GM10248 (cell line): Measurements from ENCODE around the gene SLC34A1.

ENCODE experiments used
- CTCF ChIA-PET: fragments of 300-600 bp; sonication (Branson Sonifier 250); formaldehyde crosslinking; extraction: SDS; loops from one replicate; lab custom pipeline; 2021; ENCODE audit warnings: antibody characterized with exemption; lab: Yijun Ruan, JAX
- POLR2A ChIA-PET: fragments of 350-650 bp; sonication (Branson Sonifier 250); formaldehyde crosslinking; extraction: SDS; loops from one replicate; lab custom pipeline; 2020; ENCODE audit warnings: antibody characterized with exemption; lab: Yijun Ruan, JAX
- DNase-seq: peaks from one replicate; pipeline ENCODE4 v3.0.0; 2012; ENCODE audit errors: extremely low spot score
- TF ChIP-seq, protein P1 (sequence below): IDR thresholded peaks from 2 replicates; pipeline ENCODE4 v1.5.1; 2012; ENCODE audit warnings: mild to moderate bottlenecking, low read depth; ENCODE audit errors: extremely low read depth, missing control alignments, control extremely low read depth

The SLC34A1 gene

DNA sequence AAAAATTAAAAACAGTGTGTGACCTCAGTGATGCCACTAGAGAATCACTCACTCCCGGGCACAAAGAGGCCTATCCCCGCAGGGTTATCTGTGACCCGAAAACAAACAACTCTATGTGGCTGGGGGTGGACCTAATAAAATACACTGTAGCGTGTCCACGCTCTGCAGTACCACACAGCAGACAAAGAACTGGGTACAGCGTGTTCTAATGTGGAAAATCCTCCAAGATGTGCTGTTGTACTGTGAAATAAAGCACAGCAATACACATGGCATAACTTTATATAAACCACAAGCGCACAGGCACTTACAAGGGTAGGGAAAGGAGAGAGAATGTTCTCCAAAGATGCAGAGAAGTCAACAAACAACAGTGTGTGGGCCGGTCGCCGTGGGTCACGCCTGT is 8.1 kb upstream of the SLC34A1 start:
- ChIA-PET CTCF (interaction anchor here (0.7 to 35.5 kb wide), 5 partner anchors 5 to 79 kb away, joined by 3 to 734 read pairs (median 14); partner anchors contain the start of genes LMAN2, RGS14 and SLC34A1), POLR2A (no interaction called here)
- DNase-seq, result no peak
- TF ChIP-seq, protein P1, sequence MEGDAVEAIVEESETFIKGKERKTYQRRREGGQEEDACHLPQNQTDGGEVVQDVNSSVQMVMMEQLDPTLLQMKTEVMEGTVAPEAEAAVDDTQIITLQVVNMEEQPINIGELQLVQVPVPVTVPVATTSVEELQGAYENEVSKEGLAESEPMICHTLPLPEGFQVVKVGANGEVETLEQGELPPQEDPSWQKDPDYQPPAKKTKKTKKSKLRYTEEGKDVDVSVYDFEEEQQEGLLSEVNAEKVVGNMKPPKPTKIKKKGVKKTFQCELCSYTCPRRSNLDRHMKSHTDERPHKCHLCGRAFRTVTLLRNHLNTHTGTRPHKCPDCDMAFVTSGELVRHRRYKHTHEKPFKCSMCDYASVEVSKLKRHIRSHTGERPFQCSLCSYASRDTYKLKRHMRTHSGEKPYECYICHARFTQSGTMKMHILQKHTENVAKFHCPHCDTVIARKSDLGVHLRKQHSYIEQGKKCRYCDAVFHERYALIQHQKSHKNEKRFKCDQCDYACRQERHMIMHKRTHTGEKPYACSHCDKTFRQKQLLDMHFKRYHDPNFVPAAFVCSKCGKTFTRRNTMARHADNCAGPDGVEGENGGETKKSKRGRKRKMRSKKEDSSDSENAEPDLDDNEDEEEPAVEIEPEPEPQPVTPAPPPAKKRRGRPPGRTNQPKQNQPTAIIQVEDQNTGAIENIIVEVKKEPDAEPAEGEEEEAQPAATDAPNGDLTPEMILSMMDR, result no peak

DNA sequence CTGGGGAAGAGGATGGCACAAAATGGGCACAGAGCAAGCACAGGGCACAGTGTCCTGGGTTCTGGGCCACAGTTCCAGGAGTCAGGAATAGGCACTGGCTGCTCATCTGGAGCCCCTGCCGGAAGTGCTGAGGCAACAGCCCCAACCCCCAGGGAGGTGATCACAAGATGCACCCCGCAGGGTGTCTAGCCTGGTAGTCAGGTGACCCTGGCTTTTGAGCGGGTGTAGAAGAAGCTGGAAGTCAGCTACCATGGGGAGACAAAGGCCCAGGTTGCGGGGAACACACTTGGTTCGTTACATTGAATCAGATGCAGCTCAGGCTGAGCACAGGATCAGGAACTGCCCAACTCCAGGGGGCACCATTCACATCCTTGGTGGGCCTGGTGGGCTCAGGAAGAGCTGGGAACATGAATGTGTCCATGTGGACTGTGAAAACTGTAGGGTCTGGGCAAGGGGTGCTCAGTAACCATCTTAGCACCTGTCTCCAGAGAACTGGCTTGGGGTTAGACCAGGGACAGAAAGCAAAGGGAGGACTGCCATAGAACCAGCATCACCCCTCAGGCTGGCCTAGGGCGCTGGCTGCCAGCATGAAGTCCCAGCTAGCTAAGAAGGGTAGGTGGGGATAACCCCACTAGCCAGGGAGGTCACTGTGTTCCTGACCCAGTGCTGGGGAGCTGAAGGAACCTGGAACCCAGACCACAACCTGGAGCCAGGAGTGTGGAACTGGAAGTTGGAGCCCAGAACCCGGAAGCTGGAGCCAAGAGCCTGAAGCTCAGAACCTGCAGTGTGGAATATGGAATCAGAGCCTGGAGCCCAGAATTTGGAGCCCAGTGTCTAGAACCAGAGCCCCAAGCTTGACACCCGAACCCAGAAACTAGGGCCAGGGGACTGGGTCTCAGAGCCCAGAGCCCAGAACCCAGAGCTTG is 6.1 kb upstream of the SLC34A1 start:
- TF ChIP-seq, protein P1, result no peak
- POLR2A ChIA-PET, result interaction anchor here (0.6 to 1.4 kb wide), 3 partner anchors 14 to 269 kb away, joined by 3 to 4 read pairs (median 3); no protein-coding TSS in a partner anchor
- CTCF ChIA-PET, result interaction anchor here (0.8 to 35.5 kb wide), 13 partner anchors 3 to 268 kb away, joined by 3 to 734 read pairs (median 5); partner anchors contain the start of genes LMAN2, RGS14 and SLC34A1
- DNase-seq, result no peak

DNA sequence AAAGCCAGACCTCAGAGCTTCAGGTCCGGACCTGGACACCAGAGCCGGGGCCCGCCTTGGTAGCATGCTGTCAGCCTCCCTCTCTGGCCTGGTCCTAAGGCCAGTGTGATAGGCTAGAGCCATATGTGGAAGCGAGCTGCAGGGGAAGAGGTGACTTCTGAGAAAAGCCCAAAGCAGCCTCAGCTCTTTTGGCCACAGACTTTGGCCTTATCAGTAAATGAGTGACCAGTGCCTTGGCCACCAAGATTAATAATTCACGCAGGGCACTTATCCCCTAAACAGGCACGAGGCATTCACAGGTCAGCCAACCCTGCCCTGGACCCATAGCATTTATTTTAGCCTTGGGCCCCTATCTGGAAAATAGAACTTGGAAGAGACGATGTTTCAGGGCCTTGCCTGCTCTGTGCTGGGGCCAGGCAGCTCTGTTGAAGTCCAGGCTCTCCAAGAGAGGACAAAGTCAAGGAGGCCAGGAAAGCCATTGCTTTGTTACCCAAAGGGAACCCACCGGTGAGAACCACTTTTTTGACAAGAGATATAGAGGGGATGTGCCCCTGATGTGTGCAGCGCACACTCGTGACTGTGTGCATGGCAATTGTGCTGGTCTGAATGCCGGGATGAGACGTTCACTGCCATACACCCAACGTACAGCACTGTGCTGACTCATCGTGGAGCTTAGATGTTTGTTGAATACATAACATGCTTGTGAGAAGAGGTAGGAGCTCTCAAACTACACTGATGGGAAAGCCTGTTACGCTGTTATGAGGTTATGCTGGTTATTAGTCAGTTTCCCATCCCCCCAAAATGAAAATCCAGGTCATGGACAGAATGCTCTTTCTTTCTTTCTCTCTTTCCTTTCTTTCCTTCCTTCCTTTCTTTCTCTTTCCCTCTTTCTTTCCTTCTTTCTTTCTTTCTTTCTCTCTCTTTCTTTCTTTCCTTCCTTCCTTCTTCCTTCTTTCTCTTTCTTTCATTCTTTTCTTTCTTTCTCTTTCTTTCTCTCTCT is 5.0 kb upstream of the SLC34A1 start:
- ChIA-PET CTCF (interaction anchor here (0.9 to 35.5 kb wide), 11 partner anchors 2 to 269 kb away, joined by 3 to 734 read pairs (median 6); partner anchors contain the start of genes LMAN2, RGS14 and SLC34A1), POLR2A (interaction anchor here (0.6 to 1.4 kb wide), 4 partner anchors 11 to 271 kb away, joined by 3 to 6 read pairs (median 4); no protein-coding TSS in a partner anchor)
- DNase-seq, result peak; percentile 64
- TF ChIP-seq, protein P1, result no peak

DNA sequence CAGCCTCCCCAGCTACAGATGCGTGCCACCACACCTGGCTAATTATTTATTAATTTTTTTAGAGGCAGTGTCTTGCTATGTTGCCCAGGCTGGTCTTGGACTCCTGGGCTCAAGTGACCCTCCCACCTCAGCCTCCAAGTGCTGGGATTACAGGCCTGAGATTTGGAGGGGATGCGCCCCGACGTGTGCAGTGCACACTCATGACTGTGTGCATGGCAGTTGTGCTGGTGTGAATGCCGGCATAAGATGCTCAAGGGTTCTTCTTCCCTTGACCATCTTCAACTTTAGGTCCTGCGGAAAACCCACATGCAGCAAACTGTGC is 3.5 kb upstream of the SLC34A1 start:
- TF ChIP-seq, protein P1, result no peak
- POLR2A ChIA-PET, result no interaction called here

DNA sequence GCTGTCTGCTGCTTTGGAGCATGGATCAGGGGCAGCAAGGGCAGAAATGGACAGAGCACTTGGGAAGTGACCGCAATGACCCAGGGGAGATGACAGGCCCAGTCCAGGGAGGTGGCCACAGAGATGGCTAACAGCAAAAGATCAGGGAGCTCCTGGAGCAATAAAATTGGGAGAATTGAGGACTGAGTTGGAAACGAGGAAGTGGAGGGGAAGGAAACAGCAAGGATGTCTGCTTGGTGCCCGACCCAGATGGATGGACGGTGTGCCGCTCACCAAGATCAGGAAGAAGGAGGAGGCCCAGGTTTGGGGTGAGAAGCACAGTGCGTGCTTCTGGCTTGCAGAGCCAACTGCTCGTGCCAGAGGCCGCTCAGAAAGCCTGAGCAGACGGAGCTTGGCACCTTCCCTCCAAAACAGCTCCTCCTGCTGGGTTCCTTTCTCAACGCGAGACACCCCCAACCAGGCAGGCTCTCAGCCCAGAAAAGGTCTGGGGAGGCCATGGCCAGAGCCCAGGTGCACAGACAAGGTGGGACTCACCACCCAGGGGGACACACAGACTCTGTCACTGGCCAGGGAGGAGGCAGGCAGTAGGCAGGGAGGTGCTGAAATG is 1.7 kb upstream of the SLC34A1 start:
- no peak for DNase-seq
- TF ChIP-seq, protein P1, result peak; percentile 25
- ChIA-PET POLR2A (no interaction called here), CTCF (interaction anchor here (0.8 to 35.5 kb wide), 7 partner anchors 2 to 73 kb away, joined by 3 to 734 read pairs (median 6); partner anchors contain the start of genes LMAN2, RGS14 and SLC34A1)

More for the DNA sequence above, 3.5 kb upstream of the SLC34A1 start:
- CTCF ChIA-PET, result interaction anchor here (1.0 to 35.5 kb wide), 4 partner anchors 0 to 76 kb away, joined by 3 to 734 read pairs (median 370); partner anchors contain the start of genes LMAN2, RGS14 and SLC34A1
- DNase-seq, result no peak
